SK-N-SH (cell line): ENCODE measurements around the gene RAVER2.

Experiments used
- CHD2 ChIP-seq: fragments of 150-350 bp; IDR thresholded peaks from 2 replicates; pipeline ENCODE4 v1.6.1; 2018; ENCODE audit warnings: low read length; ENCODE audit not compliant: partially characterized antibody
- EP300 ChIP-seq, 2 experiments: IDR thresholded peaks; 2 replicates each; pipeline versions ENCODE4 v1.4.0 to v1.6.1; 2012; ENCODE audit warnings: borderline replicate concordance in 1 of 2, low read depth in 1 of 2, low read length in 1 of 2
- FOSL2 ChIP-seq: IDR thresholded peaks from 2 replicates; pipeline ENCODE4 v1.4.0; 2012; ENCODE audit warnings: low read depth, mild to moderate bottlenecking, moderate library complexity, borderline replicate concordance
- FOXM1 ChIP-seq: IDR thresholded peaks from 2 replicates; pipeline ENCODE4 v1.4.0; 2012; ENCODE audit warnings: low read depth, mild to moderate bottlenecking
- JUND ChIP-seq: IDR thresholded peaks from 2 replicates; pipeline ENCODE4 v1.4.0; 2012
- MEF2A ChIP-seq: IDR thresholded peaks from 2 replicates; pipeline ENCODE4 v1.4.0; 2012; ENCODE audit warnings: low read depth, borderline replicate concordance
- POLR2AphosphoS5 ChIP-seq: IDR thresholded peaks from 2 replicates; pipeline ENCODE4 v1.6.1; 2012; ENCODE audit warnings: low read depth, low read length
- REST ChIP-seq: IDR thresholded peaks from 2 replicates; pipeline ENCODE4 v1.6.1; 2012; ENCODE audit warnings: mild to moderate bottlenecking, low read depth, low read length, moderate library complexity
- SIN3A ChIP-seq: IDR thresholded peaks from 2 replicates; pipeline ENCODE4 v1.6.1; 2012; ENCODE audit warnings: low read depth, mild to moderate bottlenecking, low read length, moderate library complexity, borderline replicate concordance
- SMC3 ChIP-seq: IDR thresholded peaks from 2 replicates; pipeline ENCODE4 v1.6.1; 2012; ENCODE audit warnings: low read depth, low read length, improper control_type of control experiment
- USF2 ChIP-seq: fragments of 150-350 bp; IDR thresholded peaks from 2 replicates; pipeline ENCODE4 v1.6.1; 2017; ENCODE audit warnings: antibody characterized with exemption, low read length, low read depth, borderline replicate concordance
- TF ChIP-seq, protein P1 (sequence below): fragments of 200-600 bp; sonication (generic); IDR thresholded peaks from 2 replicates; pipeline ENCODE4 v1.6.1; 2017; ENCODE audit warnings: antibody characterized with exemption, mild to moderate bottlenecking, moderate library complexity
- TF ChIP-seq, protein P2 (sequence below): IDR thresholded peaks from 2 replicates; pipeline ENCODE4 v1.4.0; 2012; ENCODE audit warnings: low read depth

DNA sequence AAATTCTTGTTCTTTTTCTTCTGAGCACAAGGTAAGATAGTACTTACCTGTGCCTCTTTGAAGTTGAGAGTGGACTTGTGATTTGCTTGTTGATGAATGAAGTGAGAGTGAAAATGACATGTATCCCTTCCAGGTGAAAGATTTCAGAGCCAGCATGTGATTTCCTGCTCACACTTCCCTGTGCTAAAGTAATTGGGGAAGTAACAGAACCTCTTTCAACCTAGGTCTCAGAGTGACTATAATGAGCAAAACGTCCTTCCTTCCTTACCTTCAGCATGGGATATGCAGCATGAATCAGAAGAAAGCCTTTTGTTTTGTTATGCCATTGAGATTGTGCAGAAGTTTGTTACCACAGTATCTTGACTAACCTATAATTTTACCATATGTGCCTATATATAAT is 24.6 kb downstream of the RAVER2 start:
- TF ChIP-seq, protein P1, sequence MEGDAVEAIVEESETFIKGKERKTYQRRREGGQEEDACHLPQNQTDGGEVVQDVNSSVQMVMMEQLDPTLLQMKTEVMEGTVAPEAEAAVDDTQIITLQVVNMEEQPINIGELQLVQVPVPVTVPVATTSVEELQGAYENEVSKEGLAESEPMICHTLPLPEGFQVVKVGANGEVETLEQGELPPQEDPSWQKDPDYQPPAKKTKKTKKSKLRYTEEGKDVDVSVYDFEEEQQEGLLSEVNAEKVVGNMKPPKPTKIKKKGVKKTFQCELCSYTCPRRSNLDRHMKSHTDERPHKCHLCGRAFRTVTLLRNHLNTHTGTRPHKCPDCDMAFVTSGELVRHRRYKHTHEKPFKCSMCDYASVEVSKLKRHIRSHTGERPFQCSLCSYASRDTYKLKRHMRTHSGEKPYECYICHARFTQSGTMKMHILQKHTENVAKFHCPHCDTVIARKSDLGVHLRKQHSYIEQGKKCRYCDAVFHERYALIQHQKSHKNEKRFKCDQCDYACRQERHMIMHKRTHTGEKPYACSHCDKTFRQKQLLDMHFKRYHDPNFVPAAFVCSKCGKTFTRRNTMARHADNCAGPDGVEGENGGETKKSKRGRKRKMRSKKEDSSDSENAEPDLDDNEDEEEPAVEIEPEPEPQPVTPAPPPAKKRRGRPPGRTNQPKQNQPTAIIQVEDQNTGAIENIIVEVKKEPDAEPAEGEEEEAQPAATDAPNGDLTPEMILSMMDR, result no peak
- TF ChIP-seq POLR2AphosphoS5 (no peak), FOXM1 (no peak), FOSL2 (no peak), SIN3A (no peak), SMC3 (no peak), CHD2 (no peak), MEF2A (no peak), REST (no peak), EP300 (IDR thresholded peaks at IDR 0.05; ENCODE audit: borderline replicate concordance in 1 of 2, low read depth in 1 of 2, low read length in 1 of 2) (no peak), JUND (no peak), USF2 (no peak)
- TF ChIP-seq, protein P2, sequence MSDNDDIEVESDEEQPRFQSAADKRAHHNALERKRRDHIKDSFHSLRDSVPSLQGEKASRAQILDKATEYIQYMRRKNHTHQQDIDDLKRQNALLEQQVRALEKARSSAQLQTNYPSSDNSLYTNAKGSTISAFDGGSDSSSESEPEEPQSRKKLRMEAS, result no peak
